IPS-18c (cell line): ENCODE measurements around the gene RERG.
"Not testable (repeated sequence)": the region's sequence is repeated elsewhere in the genome, so short reads cannot be mapped to it uniquely, and the experiment has no call there.

Source experiments
- H3K4me3 ChIP-seq: 2 replicates; pipeline ENCODE4 v1.7.0; 2013; ENCODE audit warnings: low read depth, mild to moderate bottlenecking, low read length, moderate library complexity; ENCODE audit not compliant: insufficient read depth
- H3K9me3 ChIP-seq: one replicate; pipeline ENCODE4 v1.6.1; 2013; ENCODE audit warnings: mild to moderate bottlenecking, low read length, moderate library complexity; ENCODE audit not compliant: control insufficient read depth, insufficient read depth

The RERG gene

DNA sequence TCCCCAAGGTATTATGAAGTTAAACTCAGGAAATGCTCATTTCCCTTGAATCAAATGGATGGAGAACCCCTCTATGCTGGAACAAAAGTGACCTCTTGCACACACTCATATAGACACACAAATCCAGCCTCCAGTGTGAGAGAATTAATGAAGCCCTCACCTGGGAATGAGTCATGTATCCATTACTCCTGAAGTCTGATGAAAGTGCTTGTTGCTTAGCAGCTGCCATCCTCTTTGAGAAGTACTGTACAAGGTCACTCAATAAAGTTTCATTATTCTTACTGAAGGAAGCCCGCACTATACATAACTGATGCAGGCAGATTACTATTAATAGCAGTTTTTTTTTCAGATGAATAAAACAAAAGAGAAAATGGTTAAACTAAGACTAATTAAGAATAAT, 102.3 kb downstream of the RERG start:
- H3K4me3 ChIP-seq = no peak overlapping the region
- no peaks in the 10 kb centered on the region for H3K9me3 ChIP-seq

DNA sequence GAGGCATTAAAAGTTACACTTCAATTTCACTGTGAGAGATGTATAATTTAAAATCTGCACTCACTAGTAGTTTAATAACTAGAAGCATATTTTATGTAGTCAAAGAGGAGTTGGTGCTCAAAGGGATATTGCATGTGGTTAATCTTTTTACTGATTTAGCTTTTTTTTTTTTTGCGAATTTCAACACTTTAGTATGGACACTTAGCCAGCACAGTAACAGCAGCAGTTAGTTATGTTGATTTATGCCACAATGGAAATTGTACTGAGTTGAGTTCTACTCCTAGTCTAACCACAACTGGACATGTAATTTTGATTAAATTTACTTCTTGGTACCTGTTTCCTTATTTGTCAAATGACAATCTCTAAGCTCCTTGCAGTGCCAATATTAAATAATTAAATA, 104.2 kb downstream of the RERG start:
- Histone ChIP-seq H3K4me3 (no peak overlapping the region), H3K9me3 (no peaks in the 10 kb centered on the region)

DNA sequence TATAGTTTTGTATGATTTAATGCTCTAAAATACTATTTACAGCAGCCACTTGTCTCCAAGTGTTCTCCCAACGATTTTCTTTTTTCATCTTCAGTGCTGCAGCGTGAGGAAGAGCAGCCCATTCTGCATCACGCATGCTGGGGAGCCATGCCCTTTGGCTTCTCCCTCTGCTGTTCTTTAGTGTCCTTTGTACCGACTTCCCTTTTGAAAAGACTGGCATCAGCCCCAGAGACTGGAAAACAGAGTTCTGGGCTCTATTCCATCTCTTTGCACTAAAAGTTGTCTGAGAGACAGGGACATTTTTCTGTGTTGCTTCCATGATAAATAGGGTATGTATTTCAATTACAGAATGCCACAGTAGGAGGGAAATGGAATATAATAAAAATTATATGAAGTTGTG, 105.1 kb downstream of the RERG start:
- H3K9me3 ChIP-seq = no peaks in the 10 kb centered on the region
- no peak overlapping the region for H3K4me3 ChIP-seq

DNA sequence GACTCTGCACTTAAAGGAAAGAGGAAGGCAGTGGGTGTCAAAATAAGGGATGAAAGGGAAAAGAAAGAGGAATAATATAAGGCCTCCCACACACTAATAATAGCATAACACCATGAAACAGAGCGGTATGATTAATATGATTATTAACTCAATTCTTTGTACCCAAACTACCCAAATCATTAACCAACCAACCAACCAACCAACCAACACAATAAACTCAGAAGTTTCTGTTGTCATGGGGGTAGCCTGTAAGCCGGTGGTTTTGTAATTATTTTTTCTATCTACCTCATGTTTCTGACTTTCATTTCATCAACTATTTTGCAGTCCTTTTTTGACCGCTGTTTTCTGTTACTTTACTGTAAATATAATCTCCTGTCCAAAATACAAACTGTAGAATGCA, 105.8 kb downstream of the RERG start:
- H3K9me3 ChIP-seq = no peaks in the 10 kb centered on the region
- H3K4me3 ChIP-seq = no peak overlapping the region

DNA sequence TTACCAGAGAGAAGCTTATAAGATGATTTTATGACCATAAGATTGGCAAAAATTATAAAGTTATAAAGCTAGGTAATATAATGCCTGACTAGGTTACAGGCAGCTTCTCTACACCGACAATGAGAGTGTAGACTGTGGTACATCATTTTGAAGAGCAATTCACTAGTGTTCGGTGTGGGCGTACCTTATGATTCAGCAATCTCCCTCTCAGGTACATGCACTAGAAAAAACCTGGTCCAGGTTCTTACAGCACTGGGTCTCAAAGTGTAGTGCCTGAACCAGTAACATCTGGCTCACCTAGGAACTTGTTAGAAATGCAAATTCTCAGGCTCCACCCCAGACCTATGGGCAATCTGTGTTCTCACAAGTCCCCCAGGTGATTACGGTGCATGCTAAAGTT, 106.7 kb downstream of the RERG start:
- H3K9me3 ChIP-seq = no peaks in the 10 kb centered on the region

DNA sequence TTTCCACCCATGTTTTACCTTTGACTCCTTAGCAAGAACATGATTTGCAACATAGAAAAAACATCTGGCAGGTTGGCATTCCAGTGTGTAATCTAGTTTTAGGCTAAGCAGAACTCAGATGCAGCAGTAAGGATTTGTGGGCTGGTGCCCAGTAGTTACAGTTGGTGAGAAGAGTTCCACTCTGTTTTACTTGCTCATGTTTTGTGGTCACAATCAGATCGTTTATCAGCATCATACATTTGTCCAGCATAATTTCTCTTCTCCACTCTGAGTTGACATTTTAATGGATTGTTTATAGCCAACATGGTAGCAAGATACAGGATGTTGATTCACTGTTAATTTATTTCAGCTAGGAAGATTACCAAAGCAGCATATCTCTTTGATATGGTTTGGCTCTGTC, 128.4 kb downstream of the RERG start:
- no peaks in the 10 kb centered on the region for H3K9me3 ChIP-seq
- H3K4me3 ChIP-seq = no peak overlapping the region

More for the DNA sequence above, 106.7 kb downstream of the RERG start:
- no peak overlapping the region for H3K4me3 ChIP-seq

DNA sequence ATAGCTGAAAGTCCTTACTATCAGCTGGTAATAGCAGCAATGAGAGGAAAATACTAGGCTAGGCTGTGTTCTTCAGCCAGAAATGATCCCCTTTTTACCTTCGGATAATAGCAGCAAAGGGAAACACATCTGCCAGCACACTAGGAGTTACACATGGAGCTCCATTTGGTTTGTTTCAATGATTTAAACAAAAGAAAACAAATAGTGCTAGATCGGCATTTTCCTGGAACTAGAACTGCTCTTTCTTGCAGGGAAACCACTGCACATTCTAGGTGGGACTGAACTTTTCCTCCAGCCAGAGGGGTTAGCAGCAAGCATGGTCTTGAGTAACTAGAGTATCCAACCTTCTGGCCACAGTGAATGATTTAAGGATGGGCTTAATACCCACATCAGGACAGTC, 130.8 kb downstream of the RERG start:
- no peaks in the 10 kb centered on the region for H3K9me3 ChIP-seq
- H3K4me3 ChIP-seq = no peak overlapping the region

DNA sequence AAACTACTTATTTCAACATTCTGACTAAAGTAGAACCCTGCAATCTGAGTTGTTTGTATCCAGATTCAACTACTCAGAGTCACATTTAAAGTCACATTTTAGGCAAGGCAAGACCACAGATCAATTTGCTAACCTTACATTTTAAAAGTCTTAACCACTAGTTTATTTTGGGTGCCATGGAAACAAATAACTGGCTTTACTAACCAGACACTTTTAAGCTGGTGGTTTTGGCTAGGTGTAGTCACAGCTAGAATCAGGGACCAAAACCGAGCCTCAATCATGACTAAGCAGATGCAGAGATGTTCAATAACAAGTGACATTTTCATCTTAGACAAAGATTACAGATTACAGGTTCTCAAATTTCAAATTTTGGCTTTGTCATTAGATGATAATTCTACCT, 133.1 kb downstream of the RERG start:
- Histone ChIP-seq H3K4me3 (no peak overlapping the region), H3K9me3 (no peaks in the 10 kb centered on the region)

DNA sequence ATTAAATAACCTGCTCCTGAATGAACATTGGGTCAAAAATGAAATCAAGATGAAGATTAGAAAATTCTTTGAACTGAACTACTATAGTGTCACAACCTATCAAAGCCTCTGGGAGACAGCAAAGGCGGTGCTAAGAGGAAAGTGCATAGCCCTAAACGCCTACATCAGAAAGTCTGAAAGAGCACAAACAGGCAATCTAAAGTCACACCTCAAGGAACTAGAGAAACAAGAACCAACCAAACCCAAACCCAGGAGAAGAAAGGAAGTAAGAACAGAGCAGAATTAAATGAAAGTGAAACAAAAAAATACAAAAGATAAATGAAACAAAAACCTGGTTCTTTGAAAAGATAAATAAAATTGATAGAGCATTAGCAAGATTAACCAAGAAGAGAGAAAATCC, 143.5 kb downstream of the RERG start:
- H3K4me3 ChIP-seq, H3K9me3 ChIP-seq: not testable (repeated sequence)

DNA sequence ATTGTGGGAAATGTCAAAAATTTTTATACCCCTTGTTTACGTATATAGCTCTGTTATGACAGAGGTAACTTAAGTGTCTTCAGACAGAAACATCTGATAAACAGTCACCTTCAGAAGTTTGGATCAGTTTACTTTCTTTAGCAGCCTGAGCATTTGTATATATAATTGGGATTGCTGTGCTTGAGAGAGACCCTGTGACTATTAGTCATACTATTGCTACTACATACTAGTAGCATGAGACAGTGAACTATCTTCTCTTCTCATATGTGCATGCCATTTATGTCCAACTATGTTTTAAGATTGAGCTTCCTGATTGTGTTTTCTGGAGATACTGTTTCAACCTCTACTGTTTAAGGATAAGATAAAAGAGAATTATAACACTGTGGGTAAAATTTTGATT, 146.9 kb downstream of the RERG start:
- no peak overlapping the region for H3K4me3 ChIP-seq
- H3K9me3 ChIP-seq = no peaks in the 10 kb centered on the region

DNA sequence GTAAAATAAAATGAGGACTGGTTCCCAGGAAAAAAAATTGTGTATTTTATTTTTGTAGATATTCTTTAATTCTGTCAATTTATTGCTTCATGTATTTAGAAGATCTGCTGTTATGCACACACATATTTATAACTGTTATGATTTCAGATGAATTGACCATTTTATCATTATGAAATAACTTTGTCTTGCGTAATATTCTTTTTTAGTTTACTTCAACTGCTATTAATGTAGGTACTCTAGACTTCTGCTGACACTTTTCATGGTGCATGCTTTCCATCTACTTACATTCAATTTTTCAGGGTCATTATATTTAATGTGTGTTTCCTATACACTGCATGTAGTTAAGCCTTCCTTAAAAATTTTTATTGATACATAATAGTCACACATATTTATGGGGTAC, 162.1 kb downstream of the RERG start:
- Histone ChIP-seq H3K9me3 (no peaks in the 10 kb centered on the region), H3K4me3 (no peak overlapping the region)
